OCI-LY3 (cell line): ENCODE results near the gene MAP6D1.

Experiments used
- EZH2phosphoT487 ChIP-seq: fragments of 200-600 bp; shearing (Covaris generic); IDR thresholded peaks from 2 replicates; pipeline ENCODE4 v1.6.1; 2018; ENCODE audit warnings: antibody characterized with exemption, mixed run types, low read depth
- TF ChIP-seq, protein P1 (sequence below): fragments of 200-600, 300-600 bp; sonication (generic); IDR thresholded peaks from 2 replicates; pipeline ENCODE4 v1.5.1; 2014; ENCODE audit warnings: antibody characterized with exemption, low read length, low read depth

DNA sequence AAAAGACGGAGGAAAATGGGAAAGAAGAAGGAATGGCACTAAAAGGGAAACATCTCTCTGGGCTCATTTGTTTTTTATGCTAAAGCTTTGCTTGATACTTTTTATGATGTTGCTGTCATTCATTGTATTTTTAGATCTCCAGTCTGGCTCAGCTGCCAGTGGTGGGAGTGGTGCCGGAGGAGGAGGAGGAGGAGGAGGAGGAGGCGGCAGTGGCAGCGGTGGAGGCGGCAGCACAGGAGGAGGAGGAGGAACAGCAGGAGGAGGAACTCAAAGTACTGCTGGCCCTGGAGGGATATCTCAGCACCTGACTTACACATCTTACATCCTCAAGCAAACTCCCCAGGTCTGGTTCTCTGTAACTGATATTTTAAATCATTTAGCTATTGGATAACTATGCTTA, 49.6 kb downstream of the MAP6D1 start:
- TF ChIP-seq, protein P1, sequence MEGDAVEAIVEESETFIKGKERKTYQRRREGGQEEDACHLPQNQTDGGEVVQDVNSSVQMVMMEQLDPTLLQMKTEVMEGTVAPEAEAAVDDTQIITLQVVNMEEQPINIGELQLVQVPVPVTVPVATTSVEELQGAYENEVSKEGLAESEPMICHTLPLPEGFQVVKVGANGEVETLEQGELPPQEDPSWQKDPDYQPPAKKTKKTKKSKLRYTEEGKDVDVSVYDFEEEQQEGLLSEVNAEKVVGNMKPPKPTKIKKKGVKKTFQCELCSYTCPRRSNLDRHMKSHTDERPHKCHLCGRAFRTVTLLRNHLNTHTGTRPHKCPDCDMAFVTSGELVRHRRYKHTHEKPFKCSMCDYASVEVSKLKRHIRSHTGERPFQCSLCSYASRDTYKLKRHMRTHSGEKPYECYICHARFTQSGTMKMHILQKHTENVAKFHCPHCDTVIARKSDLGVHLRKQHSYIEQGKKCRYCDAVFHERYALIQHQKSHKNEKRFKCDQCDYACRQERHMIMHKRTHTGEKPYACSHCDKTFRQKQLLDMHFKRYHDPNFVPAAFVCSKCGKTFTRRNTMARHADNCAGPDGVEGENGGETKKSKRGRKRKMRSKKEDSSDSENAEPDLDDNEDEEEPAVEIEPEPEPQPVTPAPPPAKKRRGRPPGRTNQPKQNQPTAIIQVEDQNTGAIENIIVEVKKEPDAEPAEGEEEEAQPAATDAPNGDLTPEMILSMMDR, result no peak
- TF ChIP-seq EZH2phosphoT487, result no peak
